GM23248 (cell line): ENCODE measurements around the gene PCNX4.

ENCODE experiments used
- EZH2 ChIP-seq: fragments of 200-600 bp; sonication (generic); IDR thresholded peaks from 2 replicates; pipeline ENCODE4 v1.6.1; 2018; ENCODE audit warnings: antibody characterized with exemption, mild to moderate bottlenecking; ENCODE audit not compliant: insufficient read depth, poor library complexity, severe bottlenecking
- EZH2phosphoT487 ChIP-seq: fragments of 200-600 bp; sonication (generic); IDR thresholded peaks from 2 replicates; pipeline ENCODE4 v1.6.1; 2018; ENCODE audit warnings: antibody characterized with exemption, moderate library complexity, mild to moderate bottlenecking, low read depth; ENCODE audit not compliant: insufficient read depth

DNA sequence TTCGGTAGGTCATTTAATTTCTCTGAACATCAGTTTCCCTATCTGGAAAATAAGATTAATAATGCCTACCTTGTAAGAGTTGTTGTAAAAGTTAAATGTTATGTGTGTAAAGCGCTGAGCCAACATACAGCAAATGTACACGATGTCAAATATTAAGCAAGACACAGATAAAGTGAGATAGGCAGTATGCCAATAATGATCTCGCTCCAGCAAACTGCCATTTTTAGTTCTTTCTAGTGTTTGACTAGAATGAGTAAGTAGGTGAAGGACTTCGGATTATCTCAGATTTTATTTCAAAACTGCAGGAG, 72.6 kb downstream of the PCNX4 start:
- no peak for TF ChIP-seq EZH2phosphoT487
- TF ChIP-seq EZH2 = no peak
